H1 (cell line): ENCODE measurements around the gene A2ML1. TPM values are rescaled to one million over a fixed set of nuclear protein-coding genes. Genes with fewer than 3 reads are reported as not detected.

ENCODE experiments used
- CTCF ChIA-PET: fragments of 300-600 bp; sonication (Branson Sonifier 250); formaldehyde crosslinking; loops from one replicate; lab custom pipeline; 2021; ENCODE audit not compliant: partially characterized antibody; lab: Charles Lee
- POLR2A ChIA-PET: fragments of 300-600 bp; sonication (Branson Sonifier 250); formaldehyde crosslinking; loops from one replicate; lab custom pipeline; 2021; ENCODE audit warnings: inconsistent platforms; ENCODE audit not compliant: partially characterized antibody; lab: Charles Lee
- DNase-seq, 2 experiments: peaks; one replicate each; pipeline versions ENCODE4 v3.0.0 to v3.0.0-alpha.2; 2010 to 2022; ENCODE audit warnings: low spot score in 2 of 2, low read depth in 1 of 2, mixed read lengths in 1 of 2
- FAIRE-seq: peaks from 2 replicates; lab custom pipeline; 2011; peaks lifted over from hg19 to GRCh38; lab: Jason Lieb, UNC
- H2AFZ ChIP-seq: 2 replicates; pipeline ENCODE4 v1.8.1; 2012; ENCODE audit warnings: low read length, inconsistent platforms
- H2AK5ac ChIP-seq: 2 replicates; pipeline ENCODE4 v1.6.1; 2013; ENCODE audit warnings: low read depth, low read length
- H2BK120ac ChIP-seq: replicated peaks from 2 replicates; pipeline ENCODE3; 2013; ENCODE audit warnings: low read depth, low read length, inconsistent platforms
- H2BK12ac ChIP-seq: 2 replicates; pipeline ENCODE4 v1.6.1; 2013; ENCODE audit warnings: low read depth, low read length
- H2BK15ac ChIP-seq: 2 replicates; pipeline ENCODE4 v1.6.1; 2013; ENCODE audit warnings: low read length
- H2BK20ac ChIP-seq: 2 replicates; pipeline ENCODE4 v1.6.1; 2013; ENCODE audit warnings: low read length
- H2BK5ac ChIP-seq: 2 replicates; pipeline ENCODE4 v1.6.1; 2013; ENCODE audit warnings: low read depth, low read length
- H3K14ac ChIP-seq: 2 replicates; pipeline ENCODE4 v1.6.1; 2013; ENCODE audit warnings: inconsistent platforms; ENCODE audit not compliant: insufficient read length
- H3K18ac ChIP-seq: 2 replicates; pipeline ENCODE4 v1.6.1; 2013; ENCODE audit warnings: low read length; ENCODE audit errors: extremely low read depth
- H3K23ac ChIP-seq: 2 replicates; pipeline ENCODE4 v1.6.1; 2013; ENCODE audit warnings: inconsistent platforms; ENCODE audit not compliant: insufficient read length
- H3K23me2 ChIP-seq: 2 replicates; pipeline ENCODE4 v1.6.1; 2013; ENCODE audit warnings: low read depth, low read length
- H3K27ac ChIP-seq: 2 replicates; pipeline ENCODE4 v1.6.1; 2011; ENCODE audit warnings: low read depth, low read length, inconsistent platforms
- H3K27me3 ChIP-seq, 4 experiments: replicated peaks in 1 of 4; 1 replicate in 1 of 4; 2 replicates in 3 of 4; pipeline versions ENCODE4 v1.6.1 to v1.8.1; 2011 to 2013; ENCODE audit warnings: low read length in 3 of 4, mild to moderate bottlenecking in 3 of 4, inconsistent platforms in 2 of 4, mixed read lengths in 2 of 4, moderate library complexity in 1 of 4; ENCODE audit not compliant: control insufficient read depth in 3 of 4, insufficient read depth in 3 of 4; ENCODE audit errors: extremely low read depth in 1 of 4
- H3K36me3 ChIP-seq, 4 experiments: 2 replicates each; pipeline versions ENCODE4 v1.6.1 to v1.8.1; 2011 to 2013; ENCODE audit warnings: mild to moderate bottlenecking in 4 of 4, low read length in 3 of 4, moderate library complexity in 2 of 4, control low read depth in 1 of 4, inconsistent platforms in 1 of 4; ENCODE audit not compliant: insufficient read depth in 4 of 4, control insufficient read depth in 2 of 4
- H3K4ac ChIP-seq: replicated peaks from 2 replicates; pipeline ENCODE3; 2013; ENCODE audit warnings: low read length, low read depth, mixed read lengths, inconsistent platforms; ENCODE audit not compliant: insufficient read length
- H3K4me1 ChIP-seq, 4 experiments: replicated peaks in 1 of 4; 1 replicate in 1 of 4; 2 replicates in 3 of 4; pipeline versions ENCODE4 v1.6.1 to v1.8.1; 2011 to 2013; ENCODE audit warnings: low read length in 3 of 4, inconsistent platforms in 2 of 4, mixed read lengths in 1 of 4; ENCODE audit not compliant: insufficient read depth in 4 of 4, control insufficient read depth in 3 of 4
- H3K4me2 ChIP-seq, 2 experiments: 2 replicates each; pipeline versions ENCODE4 v1.6.1 to v1.8.1; 2011 to 2013; ENCODE audit warnings: low read depth in 2 of 2, low read length in 2 of 2, control low read depth in 1 of 2, inconsistent platforms in 1 of 2, mild to moderate bottlenecking in 1 of 2; ENCODE audit not compliant: insufficient read depth in 1 of 2
- H3K4me3 ChIP-seq, 4 experiments: fragments of 200-600, 300-600 bp in 1 of 4; sonication (generic), shearing (Covaris generic), sonication (Bioruptor Twin) in 1 of 4; 2 replicates each; pipeline versions ENCODE4 v1.5.1 to v1.8.1; 2011 to 2016; ENCODE audit warnings: low read length in 4 of 4, low read depth in 3 of 4, control low read depth in 2 of 4, inconsistent platforms in 2 of 4, mild to moderate bottlenecking in 2 of 4, mixed read lengths in 1 of 4, moderate library complexity in 1 of 4; ENCODE audit not compliant: insufficient read depth in 2 of 4; ENCODE audit errors: extremely low read depth in 1 of 4
- H3K56ac ChIP-seq: replicated peaks from 2 replicates; pipeline ENCODE3; 2013; ENCODE audit warnings: low read depth, mild to moderate bottlenecking, mixed read lengths, low read length, inconsistent platforms; ENCODE audit not compliant: insufficient read length
- H3K79me1 ChIP-seq: 2 replicates; pipeline ENCODE4 v1.6.1; 2013; ENCODE audit warnings: low read depth, low read length, control low read depth
- H3K79me2 ChIP-seq, 2 experiments: 2 replicates each; pipeline versions ENCODE4 v1.6.1 to v1.8.1; 2012 to 2013; ENCODE audit warnings: low read length in 2 of 2, mild to moderate bottlenecking in 2 of 2, inconsistent platforms in 1 of 2; ENCODE audit not compliant: insufficient read depth in 2 of 2, control insufficient read depth in 1 of 2
- H3K9ac ChIP-seq, 4 experiments: replicated peaks in 1 of 4; 1 replicate in 1 of 4; 2 replicates in 3 of 4; pipeline versions ENCODE4 v1.6.1 to v1.8.1; 2011 to 2013; ENCODE audit warnings: low read depth in 3 of 4, low read length in 3 of 4, control low read depth in 2 of 4, mild to moderate bottlenecking in 2 of 4, moderate library complexity in 2 of 4, inconsistent platforms in 1 of 4; ENCODE audit errors: extremely low read depth in 1 of 4
- H3K9me3 ChIP-seq, 2 experiments: 2 replicates each; pipeline versions ENCODE4 v1.6.1 to v1.8.1; 2012 to 2013; ENCODE audit warnings: mild to moderate bottlenecking in 2 of 2, moderate library complexity in 2 of 2, control low read depth in 1 of 2, inconsistent platforms in 1 of 2, low read depth in 1 of 2, low read length in 1 of 2, mixed read lengths in 1 of 2; ENCODE audit not compliant: insufficient read depth in 2 of 2
- H4K20me1 ChIP-seq, 2 experiments: replicated peaks in 1 of 2; 2 replicates each; pipeline versions ENCODE3 to v1.8.1; 2011 to 2013; ENCODE audit warnings: inconsistent platforms in 2 of 2, low read length in 2 of 2, mild to moderate bottlenecking in 1 of 2; ENCODE audit not compliant: insufficient read depth in 2 of 2, control insufficient read depth in 1 of 2
- H4K5ac ChIP-seq: 2 replicates; pipeline ENCODE4 v1.6.1; 2013; ENCODE audit warnings: low read length, low read depth, mixed read lengths, inconsistent platforms; ENCODE audit not compliant: insufficient read length
- H4K8ac ChIP-seq: 2 replicates; pipeline ENCODE4 v1.8.0; 2013; ENCODE audit warnings: mild to moderate bottlenecking, moderate library complexity, low read length, inconsistent platforms; ENCODE audit not compliant: insufficient read depth; ENCODE audit errors: extremely low read depth
- H4K91ac ChIP-seq: replicated peaks from 2 replicates; pipeline ENCODE3; 2013; ENCODE audit warnings: low read length, mixed read lengths, inconsistent platforms; ENCODE audit not compliant: insufficient read length
- BCL11A ChIP-seq, 2 experiments: IDR thresholded peaks; one replicate each; pipeline ENCODE4 v1.6.1; 2011; ENCODE audit warnings: low read depth in 2 of 2, low read length in 2 of 2, mild to moderate bottlenecking in 2 of 2
- JUN ChIP-seq: IDR thresholded peaks from 2 replicates; pipeline ENCODE4 v1.6.1; 2011; ENCODE audit warnings: low read depth, mild to moderate bottlenecking, improper control_type of control experiment, low read length
- KDM1A ChIP-seq: fragments of 200-600, 300-600 bp; sonication (generic); IDR thresholded peaks from 2 replicates; pipeline ENCODE4 v1.7.1; 2016; ENCODE audit warnings: mild to moderate bottlenecking, low read length, borderline replicate concordance
- PHF8 ChIP-seq: fragments of 200-600 bp; sonication (generic); conservative IDR thresholded peaks from 2 replicates; pipeline ENCODE4 v1.7.1; 2012; ENCODE audit warnings: low read depth, mild to moderate bottlenecking, inconsistent platforms, low read length, moderate library complexity
- POLR2A ChIP-seq, 2 experiments: IDR thresholded peaks; 1 replicate in 1 of 2; 2 replicates in 1 of 2; pipeline ENCODE4 v1.6.1; 2011; ENCODE audit warnings: low read depth in 2 of 2, low read length in 2 of 2, mild to moderate bottlenecking in 2 of 2; ENCODE audit errors: control extremely low read depth in 1 of 2
- POLR2AphosphoS5 ChIP-seq: IDR thresholded peaks from 2 replicates; pipeline ENCODE4 v1.6.1; 2011; ENCODE audit warnings: low read depth, low read length
- SAP30 ChIP-seq: fragments of 300-600 bp; sonication (generic); IDR thresholded peaks from 2 replicates; pipeline ENCODE4 v1.7.1; 2012; ENCODE audit warnings: low read length, moderate library complexity, mild to moderate bottlenecking, inconsistent platforms; ENCODE audit not compliant: insufficient read depth, insufficient replicate concordance
- SIN3A ChIP-seq, 2 experiments: IDR thresholded peaks in 1 of 2; conservative IDR thresholded peaks in 1 of 2; 2 replicates each; pipeline ENCODE4 v1.6.1; 2011 to 2012; ENCODE audit warnings: low read length in 2 of 2, improper control_type of control experiment in 1 of 2, low read depth in 1 of 2, mild to moderate bottlenecking in 1 of 2
- SP2 ChIP-seq: IDR thresholded peaks from 2 replicates; pipeline ENCODE4 v1.6.1; 2012; ENCODE audit warnings: mild to moderate bottlenecking, low read length, inconsistent platforms
- TAF1 ChIP-seq: IDR thresholded peaks from 2 replicates; pipeline ENCODE4 v1.6.1; 2011; ENCODE audit warnings: mild to moderate bottlenecking, low read depth, low read length
- WGBS, 2 experiments: shearing (Covaris generic) in 1 of 2; methylation state at CpG; one replicate each; pipeline versions ENCODE4 v1.1.6 to v1.1.7; 2013 to 2015; ENCODE audit warnings: low lambda C conversion rate in 2 of 2, mixed read lengths in 2 of 2, inconsistent platforms in 1 of 2, low coverage in 1 of 2, missing lambda C conversion rate in 1 of 2; ENCODE audit not compliant: insufficient replicate concordance in 2 of 2, insufficient coverage in 1 of 2, insufficient read length in 1 of 2; ENCODE audit errors: extremely low coverage in 1 of 2, missing lambda C conversion rate in 1 of 2; 5-methylcytosine and 5-hydroxymethylcytosine counted together
- polyA plus RNA-seq, 7 experiments: library from polyadenylated mRNA; depleted of rRNA in 3 of 7; stranded (reverse) in 5 of 7; unstranded in 2 of 7; fragments of >200 nt in 5 of 7; fragments of 200-250 nt in 2 of 7; gene quantifications; 1 replicate in 5 of 7; 2 replicates in 1 of 7; 4 replicates in 1 of 7; pipeline versions ENCODE4 v1.2.1 to v1.2.3, GENCODE V29; 2011 to 2013; ENCODE audit warnings: missing spikeins in 2 of 7, mixed read lengths in 2 of 7
- total RNA-seq: library from RNA; stranded (reverse); fragmentation: NEBNext Ultra II Directional; extraction: Animal tissue kit (Norgen Biotek cat#: 25700); gene quantifications from 2 replicates; pipeline ENCODE4 v1.2.1, GENCODE V29; 2021

Gene A2ML1
- total and polyA plus RNA-seq, 2 of the 8 experiments (the other 6 are each of a cell fraction or from before 2014, with no cell fraction given), result 10.2 to 10.3 TPM

DNA sequence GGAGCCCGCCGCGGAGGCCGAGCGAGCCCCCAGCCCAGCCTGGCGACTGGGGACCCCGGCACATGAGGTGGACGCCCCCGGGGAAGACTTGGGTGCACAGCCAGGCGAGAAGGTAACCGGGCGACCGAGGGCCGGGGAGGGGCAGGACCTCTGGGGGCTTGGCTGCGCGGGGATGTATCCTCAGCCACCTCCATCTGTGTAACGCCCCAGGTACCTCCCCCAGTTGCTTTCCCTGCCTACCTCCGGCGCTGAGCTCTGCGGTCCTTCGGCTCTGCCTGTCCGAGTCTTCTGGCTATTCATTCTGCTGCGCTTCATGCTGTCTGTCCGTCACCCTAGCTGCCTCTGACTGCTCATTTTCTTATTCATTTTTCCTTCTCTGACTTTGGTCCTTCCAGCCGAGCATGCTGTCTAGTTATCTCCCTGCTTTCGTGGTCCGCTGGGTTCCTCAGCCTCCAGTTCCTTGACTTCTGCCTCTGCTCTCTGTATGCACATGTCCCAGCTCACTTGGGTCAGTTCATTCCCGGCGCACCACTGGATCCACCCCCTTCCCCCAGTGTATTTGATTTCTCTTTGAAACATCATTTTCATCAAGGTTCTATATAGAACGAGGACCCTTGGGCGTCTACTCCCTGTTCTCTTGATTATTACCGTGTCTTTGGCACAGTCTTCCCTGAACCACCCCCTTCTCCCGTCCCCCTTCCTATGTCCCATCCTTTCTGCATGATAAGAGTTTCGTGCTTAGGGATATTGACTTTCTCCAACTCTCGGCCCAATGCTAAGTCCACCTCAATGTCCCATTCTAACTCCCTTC lies 92.5 kb downstream of the A2ML1 start:
- 0% methylated on average over 28 of the region's 35 CpGs; no CpG with 5 or more reads in 1 of the 2 experiments for WGBS, 2 experiments
- no peak for FAIRE-seq
- H3K4me3 ChIP-seq, result peak overlapping the region; percentile 91 to 99 (median 98)
- H4K20me1 ChIP-seq, result peaks cover 13 to 20% of the 10 kb centered on the region in 2 experiments
- H3K23ac ChIP-seq, result no peak overlapping the region
- peak overlapping the region; percentile 59 to 90 (median 82) for H3K9ac ChIP-seq
- H3K14ac ChIP-seq, result peak overlapping the region; percentile 9
- H3K4me2 ChIP-seq, result peak overlapping the region; percentile 76 to 92
- 0 out of 2 replicates have a peak overlapping the region, but pooled peaks have one; percentile 11 for H2AK5ac ChIP-seq
- H2AFZ ChIP-seq, result no peak overlapping the region
- peaks cover 9% of the 10 kb centered on the region for H3K23me2 ChIP-seq
- peaks cover 9 to 41% (median 20%) of the 10 kb centered on the region in 4 experiments; a peak in 7 of 8 replicates for H3K36me3 ChIP-seq
- peak overlapping the region; percentile 84 for H3K18ac ChIP-seq
- CTCF ChIA-PET, result interaction anchor here (0.9 to 2.0 kb wide), 3 partner anchors 9 to 55 kb away, joined by 3 to 8 read pairs (median 5); no protein-coding TSS in a partner anchor
- H3K4me1 ChIP-seq, result peaks cover 0 to 33% (median 11%) of the 10 kb centered on the region in 4 experiments; a peak in 5 of 7 replicates
- peak in 1 of 2 experiments; percentile 76 for DNase-seq
- H3K27me3 ChIP-seq, result no peaks in the 10 kb centered on the region
- H3K4ac ChIP-seq, result peak overlapping the region; percentile 96
- peaks cover 34 to 54% of the 10 kb centered on the region in 2 experiments for H3K79me2 ChIP-seq
- no peak overlapping the region; the same call in 1 of the 2 replicates for H4K8ac ChIP-seq
- H4K91ac ChIP-seq, result peak overlapping the region; percentile 16
- H2BK12ac ChIP-seq, result peak overlapping the region; percentile 52; the same call in 1 of the 2 replicates
- POLR2A ChIA-PET, result interaction anchor here (0.7 to 18.7 kb wide), 23 partner anchors 9 to 343 kb away, joined by 3 to 438 read pairs (median 4); partner anchors contain the start of genes M6PR and RIMKLB
- H2BK15ac ChIP-seq, result no peak overlapping the region
- peak overlapping the region; percentile 89 for H4K5ac ChIP-seq
- 0 out of 2 replicates have a peak, but pooled peaks cover 2% of the 10 kb centered on the region for H3K79me1 ChIP-seq
- H2BK20ac ChIP-seq, result 0 out of 2 replicates have a peak overlapping the region, but pooled peaks have one; percentile 26
- peak overlapping the region; percentile 32 for H3K56ac ChIP-seq
- peak overlapping the region; percentile 93 for H2BK120ac ChIP-seq
- H3K9me3 ChIP-seq, result no peaks in the 10 kb centered on the region
- H2BK5ac ChIP-seq, result peak overlapping the region; percentile 97
- H3K27ac ChIP-seq, result peak overlapping the region; percentile 65; the same call in 1 of the 2 replicates
- TF ChIP-seq PHF8, result 0 out of 2 replicates have a peak, but pooled peaks have one; percentile 32
- TF ChIP-seq TAF1, result peak; percentile 36; the same call in 1 of the 2 replicates
- no peak for TF ChIP-seq SP2
- TF ChIP-seq POLR2AphosphoS5, result peak; percentile 56; the same call in 1 of the 2 replicates
- TF ChIP-seq SIN3A (conservative IDR thresholded peaks at IDR 0.05 in 1 of 2, IDR thresholded peaks at IDR 0.05 in 1 of 2; ENCODE audit: low read depth in 1 of 2, low read length in 2 of 2), result peak; percentile 28 to 75; a peak in 1 of 4 replicates
- TF ChIP-seq KDM1A, result no peak
- TF ChIP-seq SAP30, result peak; percentile 93
- no peak for TF ChIP-seq BCL11A (IDR thresholded peaks at IDR 0.05; ENCODE audit: low read depth in 2 of 2, low read length in 2 of 2)
- no peak for TF ChIP-seq JUN
- 0 out of 3 replicates have a peak, but pooled peaks of 1 of the 2 experiments have one; percentile 42 for TF ChIP-seq POLR2A (IDR thresholded peaks at IDR 0.05; ENCODE audit: control extremely low read depth in 1 of 2, low read depth in 2 of 2, low read length in 2 of 2)
